Mesothelial cell of epicardium (in vitro differentiated cells): ENCODE measurements around the gene TMEM176B. TPM values are rescaled to one million over a fixed set of nuclear protein-coding genes. Genes with fewer than 3 reads are reported as not detected.

Source experiments
- DNase-seq, 2 experiments: peaks; one replicate each; pipeline ENCODE4 v3.0.0; 2021; ENCODE audit warnings: low spot score in 2 of 2; ENCODE audit not compliant: unreplicated experiment in 2 of 2
- H3K27ac Mint-ChIP-seq: 2 replicates; pipeline ENCODE4 v1.8.0; 2021; ENCODE audit warnings: mixed read lengths
- H3K27me3 Mint-ChIP-seq: 2 replicates; pipeline ENCODE4 v1.8.0; 2021; ENCODE audit warnings: low read depth, mixed read lengths
- H3K36me3 Mint-ChIP-seq: 2 replicates; pipeline ENCODE4 v1.8.0; 2021; ENCODE audit warnings: mixed read lengths
- H3K4me1 Mint-ChIP-seq: 2 replicates; pipeline ENCODE4 v1.8.0; 2021; ENCODE audit warnings: mixed read lengths
- H3K4me3 Mint-ChIP-seq: 2 replicates; pipeline ENCODE4 v1.8.0; 2021; ENCODE audit warnings: mild to moderate bottlenecking, moderate library complexity, mixed read lengths
- H3K9me3 Mint-ChIP-seq: 2 replicates; pipeline ENCODE4 v1.8.0; 2021; ENCODE audit warnings: mixed read lengths
- total RNA-seq: library from RNA; stranded (reverse); gene quantifications from 3 replicates; pipeline ENCODE4 v1.2.1, GENCODE V29; 2021
- TF ChIP-seq, protein P1 (sequence below): fragments of 200-600 bp; sonication (generic); IDR thresholded peaks from one replicate; pipeline ENCODE4 v1.5.0; 2021; ENCODE audit warnings: antibody characterized with exemption; ENCODE audit not compliant: unreplicated experiment

TMEM176B gene
- total RNA-seq, 1 donor from 2014 or later, result 2.3 TPM

DNA sequence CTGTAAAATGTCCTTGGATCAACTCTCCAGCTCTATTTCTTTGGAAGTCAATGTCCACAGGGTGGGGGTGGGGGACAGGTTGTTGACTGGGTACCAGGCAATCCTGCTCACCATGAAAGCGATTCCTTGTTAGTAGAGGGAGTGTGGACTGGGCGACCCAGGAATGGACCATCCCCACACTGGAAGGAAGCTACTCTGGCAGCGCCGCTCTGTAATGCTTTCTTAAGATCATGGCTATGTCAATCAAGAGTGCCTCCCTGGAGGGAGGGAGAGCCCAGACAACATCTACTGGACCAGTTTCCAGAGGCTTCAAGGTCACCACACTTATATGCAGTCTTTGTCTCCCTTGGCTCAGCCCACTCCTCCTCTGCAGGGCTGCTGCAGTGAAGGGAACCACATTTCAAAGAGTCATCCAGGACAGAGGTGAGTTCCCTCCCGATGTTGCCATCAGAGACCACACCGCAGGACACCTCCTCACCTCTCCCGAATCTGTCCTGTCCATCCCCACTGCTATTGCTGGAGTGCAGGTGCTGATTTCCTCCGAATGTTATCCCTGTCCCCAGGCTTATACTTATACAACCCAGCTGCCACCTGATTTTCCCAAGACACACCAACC is 56.0 kb downstream of the TMEM176B start:
- no peak for DNase-seq
- H3K4me1 Mint-ChIP-seq, result no peaks in the 10 kb centered on the region
- TF ChIP-seq, protein P1, sequence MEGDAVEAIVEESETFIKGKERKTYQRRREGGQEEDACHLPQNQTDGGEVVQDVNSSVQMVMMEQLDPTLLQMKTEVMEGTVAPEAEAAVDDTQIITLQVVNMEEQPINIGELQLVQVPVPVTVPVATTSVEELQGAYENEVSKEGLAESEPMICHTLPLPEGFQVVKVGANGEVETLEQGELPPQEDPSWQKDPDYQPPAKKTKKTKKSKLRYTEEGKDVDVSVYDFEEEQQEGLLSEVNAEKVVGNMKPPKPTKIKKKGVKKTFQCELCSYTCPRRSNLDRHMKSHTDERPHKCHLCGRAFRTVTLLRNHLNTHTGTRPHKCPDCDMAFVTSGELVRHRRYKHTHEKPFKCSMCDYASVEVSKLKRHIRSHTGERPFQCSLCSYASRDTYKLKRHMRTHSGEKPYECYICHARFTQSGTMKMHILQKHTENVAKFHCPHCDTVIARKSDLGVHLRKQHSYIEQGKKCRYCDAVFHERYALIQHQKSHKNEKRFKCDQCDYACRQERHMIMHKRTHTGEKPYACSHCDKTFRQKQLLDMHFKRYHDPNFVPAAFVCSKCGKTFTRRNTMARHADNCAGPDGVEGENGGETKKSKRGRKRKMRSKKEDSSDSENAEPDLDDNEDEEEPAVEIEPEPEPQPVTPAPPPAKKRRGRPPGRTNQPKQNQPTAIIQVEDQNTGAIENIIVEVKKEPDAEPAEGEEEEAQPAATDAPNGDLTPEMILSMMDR, result no peak
- no peaks in the 10 kb centered on the region for H3K9me3 Mint-ChIP-seq
- no peak overlapping the region for H3K27ac Mint-ChIP-seq
- no peak overlapping the region for H3K4me3 Mint-ChIP-seq
- H3K36me3 Mint-ChIP-seq, result no peaks in the 10 kb centered on the region
- peaks cover 89% of the 10 kb centered on the region for H3K27me3 Mint-ChIP-seq

DNA sequence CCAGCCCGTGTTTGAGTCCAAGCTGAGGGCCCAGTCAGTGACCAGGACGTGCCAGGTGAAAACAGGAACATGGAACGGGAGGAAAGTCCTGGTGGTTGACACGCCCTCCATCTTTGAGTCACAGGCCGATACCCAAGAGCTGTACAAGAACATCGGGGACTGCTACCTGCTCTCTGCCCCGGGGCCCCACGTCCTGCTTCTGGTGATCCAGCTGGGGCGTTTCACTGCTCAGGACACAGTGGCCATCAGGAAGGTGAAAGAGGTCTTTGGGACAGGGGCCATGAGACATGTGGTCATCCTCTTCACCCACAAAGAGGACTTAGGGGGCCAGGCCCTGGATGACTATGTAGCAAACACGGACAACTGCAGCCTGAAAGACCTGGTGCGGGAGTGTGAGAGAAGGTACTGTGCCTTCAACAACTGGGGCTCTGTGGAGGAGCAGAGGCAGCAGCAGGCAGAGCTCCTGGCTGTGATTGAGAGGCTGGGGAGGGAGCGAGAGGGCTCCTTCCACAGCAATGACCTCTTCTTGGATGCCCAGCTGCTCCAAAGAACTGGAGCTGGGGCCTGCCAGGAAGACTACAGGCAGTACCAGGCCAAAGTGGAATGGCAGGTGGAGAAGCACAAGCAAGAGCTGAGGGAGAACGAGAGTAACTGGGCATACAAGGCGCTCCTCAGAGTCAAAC is 57.7 kb downstream of the TMEM176B start:
- Mint-ChIP-seq H3K9me3 (no peaks in the 10 kb centered on the region), H3K36me3 (no peaks in the 10 kb centered on the region), H3K4me3 (no peak overlapping the region), H3K27me3 (peaks cover 89% of the 10 kb centered on the region), H3K27ac (no peak overlapping the region), H3K4me1 (no peaks in the 10 kb centered on the region)
- TF ChIP-seq, protein P1, result no peak
- DNase-seq, result no peak

Other genes starting within 250 kb of the TMEM176B start
- gene GIMAP4, start 233.0 kb downstream of the TMEM176B start, total RNA-seq, result not detected in 3 replicates
- not detected in 3 replicates for gene GIMAP6, start 168.0 kb downstream of the TMEM176B start, total RNA-seq
- not detected in 3 replicates for gene GIMAP2, start 114.7 kb downstream of the TMEM176B start, total RNA-seq
- not detected in 3 replicates for gene GIMAP1, start 83.8 kb downstream of the TMEM176B start, total RNA-seq
- gene GIMAP5, start 62.9 kb downstream of the TMEM176B start, total RNA-seq, result not detected in 3 replicates
- gene TMEM176A, start 405 bp upstream of the TMEM176B start, total RNA-seq, result 2.5 to 3.6 TPM (median 3.1 TPM) in 3 replicates
- gene AOC1, start 52.2 kb upstream of the TMEM176B start, total RNA-seq, result not detected in 3 replicates
- 11.2 to 12.3 TPM (median 11.7 TPM) in 3 replicates for gene KCNH2, start 178.0 kb upstream of the TMEM176B start, total RNA-seq
- gene NOS3, start 190.7 kb upstream of the TMEM176B start, total RNA-seq, result 6.0 to 7.8 TPM (median 6.6 TPM) in 3 replicates
- 10.6 to 14.0 TPM (median 11.8 TPM) in 3 replicates for gene ATG9B, start 224.1 kb upstream of the TMEM176B start, total RNA-seq
- 39.8 to 48.0 TPM (median 40.7 TPM) in 3 replicates for gene ABCB8, start 228.1 kb upstream of the TMEM176B start, total RNA-seq
- gene ASIC3, start 248.2 kb upstream of the TMEM176B start, total RNA-seq, result 6.1 to 7.9 TPM (median 7.2 TPM) in 3 replicates